Colonic mucosa (tissue), 4 donors: ENCODE measurements around the gene ABAT. TPM values are rescaled to one million over a fixed set of nuclear protein-coding genes. Genes with fewer than 3 reads are reported as not detected.
"Not testable (repeated sequence)": the region's sequence is repeated elsewhere in the genome, so short reads cannot be mapped to it uniquely, and the experiment has no call there.

Experiments used
- DNase-seq: peaks from one replicate; pipeline ENCODE4 v3.0.0-alpha.2; 2020
- H3K27ac ChIP-seq: fragments of 200-600 bp; one replicate; pipeline ENCODE4 v1.8.0; 2021
- H3K27me3 ChIP-seq: fragments of 200-600 bp; one replicate; pipeline ENCODE4 v1.8.0; 2021
- H3K36me3 ChIP-seq: fragments of 200-600 bp; one replicate; pipeline ENCODE4 v1.8.0; 2021
- H3K4me1 ChIP-seq: fragments of 200-600 bp; one replicate; pipeline ENCODE4 v1.8.0; 2021; ENCODE audit warnings: mild to moderate bottlenecking
- H3K4me3 ChIP-seq: fragments of 200-600 bp; one replicate; pipeline ENCODE4 v1.8.0; 2021
- H3K9ac ChIP-seq, 2 donors: one replicate each; pipeline ENCODE4 v1.7.0; 2013; ENCODE audit warnings: control low read depth in 2 of 2, low read depth in 2 of 2, low read length in 2 of 2
- H3K9me3 ChIP-seq: fragments of 200-600 bp; one replicate; pipeline ENCODE4 v1.8.0; 2021
- intact Hi-C: fragments of 100-400 bp; cut with DNase I; formaldehyde crosslinking; loops from one replicate; pipeline ENCODE4 v1.14.1; 2022
- total RNA-seq, 2 donors: library from RNA; stranded (reverse); fragmentation: NEBNext Ultra II Directional in 1 of 2; extraction: Animal tissue kit (Norgen Biotek cat#: 25700) in 1 of 2; gene quantifications; one replicate each; pipeline ENCODE4 v1.2.1, GENCODE V29; 2021
- TF ChIP-seq, protein P1 (sequence below): fragments of 200-600 bp; IDR thresholded peaks from one replicate; pipeline ENCODE4 v1.8.0; 2022; ENCODE audit warnings: antibody characterized with exemption, mild to moderate bottlenecking
- donor health status: healthy.
- donor health status: DM: no; HTN: no; CAD: no.
- donor health status: DM: no; HTN: no; CAD: no.

Gene ABAT
- total RNA-seq, 2 donors from 2014 or later, result 12.9 to 25.6 TPM

DNA sequence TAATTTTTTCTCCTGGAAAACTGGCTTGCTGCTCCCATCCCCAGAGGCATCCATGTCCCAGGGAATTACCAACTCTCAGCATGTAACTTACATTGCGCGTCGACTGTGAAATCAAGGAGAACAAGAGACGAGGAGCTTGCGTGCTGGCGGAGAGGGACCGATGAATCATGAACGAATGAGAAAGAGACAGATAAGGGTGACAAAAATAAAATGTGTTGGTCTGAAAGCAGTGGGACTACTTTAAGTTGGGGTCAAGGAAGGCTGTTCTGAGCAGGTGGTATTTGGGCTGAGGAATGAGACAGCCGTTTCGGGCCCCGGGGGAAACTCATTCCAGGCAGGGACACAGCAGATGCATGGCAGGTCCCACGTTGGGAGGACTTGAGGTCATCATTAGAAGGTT is 22.5 kb downstream of the ABAT start:
- TF ChIP-seq, protein P1, sequence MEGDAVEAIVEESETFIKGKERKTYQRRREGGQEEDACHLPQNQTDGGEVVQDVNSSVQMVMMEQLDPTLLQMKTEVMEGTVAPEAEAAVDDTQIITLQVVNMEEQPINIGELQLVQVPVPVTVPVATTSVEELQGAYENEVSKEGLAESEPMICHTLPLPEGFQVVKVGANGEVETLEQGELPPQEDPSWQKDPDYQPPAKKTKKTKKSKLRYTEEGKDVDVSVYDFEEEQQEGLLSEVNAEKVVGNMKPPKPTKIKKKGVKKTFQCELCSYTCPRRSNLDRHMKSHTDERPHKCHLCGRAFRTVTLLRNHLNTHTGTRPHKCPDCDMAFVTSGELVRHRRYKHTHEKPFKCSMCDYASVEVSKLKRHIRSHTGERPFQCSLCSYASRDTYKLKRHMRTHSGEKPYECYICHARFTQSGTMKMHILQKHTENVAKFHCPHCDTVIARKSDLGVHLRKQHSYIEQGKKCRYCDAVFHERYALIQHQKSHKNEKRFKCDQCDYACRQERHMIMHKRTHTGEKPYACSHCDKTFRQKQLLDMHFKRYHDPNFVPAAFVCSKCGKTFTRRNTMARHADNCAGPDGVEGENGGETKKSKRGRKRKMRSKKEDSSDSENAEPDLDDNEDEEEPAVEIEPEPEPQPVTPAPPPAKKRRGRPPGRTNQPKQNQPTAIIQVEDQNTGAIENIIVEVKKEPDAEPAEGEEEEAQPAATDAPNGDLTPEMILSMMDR, result no peak
- no peak overlapping the region for H3K27ac ChIP-seq
- no peak for DNase-seq
- intact Hi-C loops, result no loop called here
- H3K27me3 ChIP-seq, result no peaks in the 10 kb centered on the region
- H3K9ac ChIP-seq, result no peak overlapping the region
- H3K9me3 ChIP-seq, result no peaks in the 10 kb centered on the region
- no peaks in the 10 kb centered on the region for H3K4me1 ChIP-seq
- no peak overlapping the region for H3K4me3 ChIP-seq
- no peaks in the 10 kb centered on the region for H3K36me3 ChIP-seq

DNA sequence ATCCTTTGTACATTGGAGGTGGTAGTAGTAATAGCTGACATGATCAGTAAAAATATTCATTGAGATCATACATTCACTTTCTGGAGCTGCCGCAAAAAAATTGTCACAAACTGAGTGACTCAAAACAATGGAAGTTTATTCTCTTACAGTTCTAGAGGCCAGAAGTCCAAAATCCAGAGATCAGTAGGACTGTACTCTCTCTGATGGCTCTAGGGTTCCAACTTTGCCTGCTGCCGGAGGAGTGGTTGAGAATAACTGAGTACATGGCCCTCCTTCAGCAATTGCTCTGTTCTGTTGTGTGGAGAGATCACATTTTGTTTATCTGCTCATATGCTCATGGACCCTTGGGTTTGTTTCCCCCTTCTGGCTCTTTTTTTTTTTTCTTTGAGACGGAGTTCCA is 23.5 kb downstream of the ABAT start:
- Histone ChIP-seq H3K9me3 (no peaks in the 10 kb centered on the region), H3K36me3 (no peaks in the 10 kb centered on the region), H3K9ac (no peak overlapping the region), H3K4me1 (no peaks in the 10 kb centered on the region), H3K4me3 (no peak overlapping the region), H3K27me3 (no peaks in the 10 kb centered on the region), H3K27ac (no peak overlapping the region)
- TF ChIP-seq, protein P1, result no peak
- DNase-seq, result no peak
- intact Hi-C loops, result no loop called here

DNA sequence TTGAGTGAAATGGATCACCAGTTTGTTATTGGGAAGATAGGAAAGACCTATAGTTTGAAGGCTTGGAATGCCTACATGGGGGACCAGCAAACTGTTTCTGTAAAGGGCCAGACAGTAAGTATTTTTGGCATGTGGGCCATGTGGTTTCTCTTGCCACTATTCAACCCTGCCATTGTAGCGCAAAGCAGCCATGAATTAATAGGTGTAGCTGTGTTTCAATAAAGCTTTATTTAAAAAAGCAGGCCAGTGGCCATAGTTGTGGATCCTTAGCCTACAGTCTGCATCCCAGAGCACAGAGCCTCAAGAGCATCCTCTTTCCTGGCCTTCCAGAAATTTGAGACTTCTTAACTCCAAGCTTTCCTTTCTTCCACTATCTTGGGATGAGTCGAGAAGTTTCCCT is 29.3 kb downstream of the ABAT start:
- Histone ChIP-seq H3K27ac (no peak overlapping the region), H3K9ac (no peak overlapping the region), H3K9me3 (no peaks in the 10 kb centered on the region), H3K36me3 (no peaks in the 10 kb centered on the region), H3K4me1 (no peaks in the 10 kb centered on the region), H3K27me3 (no peaks in the 10 kb centered on the region), H3K4me3 (no peak overlapping the region)
- intact Hi-C loops, result no loop called here
- no peak for DNase-seq
- TF ChIP-seq, protein P1, result no peak

DNA sequence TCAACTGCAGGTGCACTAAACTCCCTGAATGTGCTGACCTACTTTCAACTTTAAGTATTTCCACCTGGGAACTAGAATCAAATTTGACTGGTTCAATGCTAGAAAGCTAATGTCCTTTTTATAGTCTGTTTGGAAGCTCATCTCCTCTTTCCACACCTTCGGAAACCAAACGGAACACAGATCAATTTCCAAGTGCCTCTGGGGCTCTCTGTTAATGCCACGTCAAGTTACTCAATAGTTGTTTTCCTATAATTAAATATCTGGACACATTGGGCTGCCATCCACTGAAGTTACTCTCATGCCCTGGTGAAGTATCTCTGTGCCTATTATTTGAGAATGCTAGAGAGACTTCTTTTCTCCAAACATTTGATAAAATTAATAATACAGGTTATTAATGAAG is 29.7 kb downstream of the ABAT start:
- no peak for DNase-seq
- H3K27me3 ChIP-seq, result no peaks in the 10 kb centered on the region
- no peak overlapping the region for H3K27ac ChIP-seq
- no peaks in the 10 kb centered on the region for H3K36me3 ChIP-seq
- TF ChIP-seq, protein P1, result no peak
- H3K9ac ChIP-seq, result no peak overlapping the region
- no peak overlapping the region for H3K4me3 ChIP-seq
- no peaks in the 10 kb centered on the region for H3K4me1 ChIP-seq
- intact Hi-C loops, result no loop called here
- H3K9me3 ChIP-seq, result no peaks in the 10 kb centered on the region

DNA sequence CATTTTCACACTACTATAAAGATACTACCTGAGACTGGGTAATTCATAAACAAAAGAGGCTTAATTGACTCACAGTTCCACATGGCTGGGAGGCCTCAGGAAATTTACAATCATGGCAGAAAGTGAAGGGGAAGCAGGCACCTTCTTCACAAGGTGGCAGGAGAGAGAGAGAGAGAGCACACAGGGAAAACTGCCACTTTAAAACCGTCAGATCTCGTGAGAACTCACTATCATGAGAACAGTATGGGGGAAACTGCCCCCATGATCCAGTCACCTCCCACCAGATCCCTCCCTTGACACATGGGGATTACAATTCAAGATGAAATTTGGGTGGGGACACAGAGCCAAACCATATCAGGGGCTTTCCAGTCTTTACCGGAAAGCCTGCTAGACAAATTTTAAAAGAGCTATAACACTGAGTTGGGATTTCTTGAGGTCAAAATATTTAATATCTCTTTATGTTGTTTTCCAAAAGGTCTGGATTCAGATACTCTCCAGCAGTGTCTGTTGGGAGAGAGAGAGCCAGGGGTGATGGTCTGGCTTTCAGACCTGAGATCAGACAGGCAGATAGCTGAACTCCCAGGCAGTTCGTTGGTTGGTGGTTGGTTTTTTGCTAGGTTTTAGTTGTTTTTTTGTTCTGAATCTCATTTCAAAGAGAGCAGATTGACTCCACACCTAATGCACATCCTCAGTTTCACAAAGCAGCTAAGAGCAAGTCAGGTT is 30.8 kb downstream of the ABAT start:
- H3K9me3 ChIP-seq, H3K36me3 ChIP-seq, H3K4me1 ChIP-seq, intact Hi-C loops, H3K27ac ChIP-seq, H3K4me3 ChIP-seq, H3K9ac ChIP-seq, H3K27me3 ChIP-seq, DNase-seq: not testable (repeated sequence)

DNA sequence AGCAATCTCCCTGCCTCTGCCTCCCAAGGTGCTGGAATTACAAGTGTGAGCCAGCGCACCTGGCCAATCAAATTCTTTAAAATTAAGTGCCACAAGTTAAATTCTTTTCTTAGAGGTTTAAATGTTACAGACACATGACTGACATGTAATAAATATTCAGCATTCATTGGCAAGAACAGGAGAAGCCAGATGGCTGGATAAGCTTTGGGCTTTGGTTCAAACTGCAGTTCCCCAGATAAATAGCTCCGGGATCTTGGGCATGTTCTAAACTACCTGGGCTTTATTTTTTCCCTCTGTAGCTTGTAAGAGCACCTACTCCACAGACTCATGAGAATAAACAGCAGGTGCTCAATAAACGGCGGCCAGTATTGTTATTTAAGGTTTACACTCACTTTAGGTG is 34.1 kb downstream of the ABAT start:
- intact Hi-C loops, result no loop called here

More for the DNA sequence above, 34.1 kb downstream of the ABAT start:
- TF ChIP-seq, protein P1, result no peak
- no peaks in the 10 kb centered on the region for H3K9me3 ChIP-seq
- no peaks in the 10 kb centered on the region for H3K36me3 ChIP-seq
- DNase-seq, result no peak
- H3K4me1 ChIP-seq, result no peaks in the 10 kb centered on the region
- H3K27ac ChIP-seq, result no peak overlapping the region
- H3K9ac ChIP-seq, result no peak overlapping the region
- H3K4me3 ChIP-seq, result no peak overlapping the region
- no peaks in the 10 kb centered on the region for H3K27me3 ChIP-seq
